Esophagus muscularis mucosa (tissue), 4 donors: ENCODE results near the gene FLACC1. TPM values are rescaled to one million over a fixed set of nuclear protein-coding genes. Genes with fewer than 3 reads are reported as not detected.
A peak's percentile ranks its signal among the peaks of the same experiment; 100 is the strongest.

Experiments
- DNase-seq: peaks from one replicate; pipeline ENCODE4 v3.0.0-alpha.2; 2017; ENCODE audit errors: extremely low spot score
- H3K27ac ChIP-seq, 4 donors: fragments of 200-600 bp; sonication (generic); replicated peaks in 1 of 4; 1 replicate in 3 of 4; 2 replicates in 1 of 4; pipeline ENCODE4 v1.5.1; 2016 to 2019; ENCODE audit warnings: mild to moderate bottlenecking in 1 of 4
- H3K27me3 ChIP-seq, 4 donors: fragments of 200-600 bp; sonication (generic); one replicate each; pipeline versions ENCODE4 v1.5.1 to v1.6.0; 2016 to 2019
- H3K36me3 ChIP-seq, 4 donors: fragments of 200-600 bp; sonication (generic); one replicate each; pipeline ENCODE4 v1.5.1; 2016 to 2019
- H3K4me1 ChIP-seq, 4 donors: fragments of 200-600 bp; sonication (generic); one replicate each; pipeline ENCODE4 v1.5.1; 2016 to 2019
- H3K4me3 ChIP-seq, 4 donors: fragments of 200-600 bp; sonication (generic); 1 replicate in 2 of 4; 2 replicates in 2 of 4; pipeline ENCODE4 v1.5.1; 2016 to 2019; ENCODE audit warnings: mild to moderate bottlenecking in 4 of 4, moderate library complexity in 1 of 4
- H3K9me3 ChIP-seq, 4 donors: fragments of 200-600 bp; sonication (generic); 1 replicate in 3 of 4; 2 replicates in 1 of 4; pipeline ENCODE4 v1.5.1; 2016 to 2019
- EP300 ChIP-seq: sonication (generic); formaldehyde crosslinking; IDR thresholded peaks from one replicate; pipeline ENCODE4 v1.6.1; 2017; ENCODE audit warnings: antibody characterized with exemption
- POLR2A ChIP-seq: fragments of 450-650 bp; IDR thresholded peaks from one replicate; pipeline ENCODE4 v1.6.1; 2017; ENCODE audit warnings: antibody characterized with exemption, moderate library complexity, mild to moderate bottlenecking, low read depth
- POLR2AphosphoS5 ChIP-seq, 2 donors: sonication (generic); formaldehyde crosslinking; IDR thresholded peaks; one replicate each; pipeline ENCODE4 v1.6.1; 2017; ENCODE audit warnings: antibody characterized with exemption in 2 of 2
- WGBS: methylation state at CpG from one replicate; pipeline ENCODE4 v1.1.5; 2018; 5-methylcytosine and 5-hydroxymethylcytosine counted together
- intact Hi-C: fragments of 100-400 bp; cut with DNase I; formaldehyde crosslinking; loops from one replicate; pipeline ENCODE4 v1.15.1; 2023
- total RNA-seq, 4 donors: library from RNA; depleted of rRNA; stranded (reverse); fragments of >200 nt; gene quantifications; one replicate each; pipeline versions ENCODE4 v1.1.0 to v1.2.1, GENCODE V29; 2016
- TF ChIP-seq, protein P1 (sequence below), 3 experiments: fragments of 200-600 bp in 2 of 3; fragments of 450-650 bp in 1 of 3; sonication (generic) in 2 of 3; IDR thresholded peaks; one replicate each; pipeline ENCODE4 v1.5.1; 2017 to 2019; ENCODE audit warnings: antibody characterized with exemption in 3 of 3, mild to moderate bottlenecking in 2 of 3, moderate library complexity in 1 of 3

The FLACC1 gene
- total RNA-seq, 4 donors from 2014 or later: 1.2 to 5.1 (median 4.2) TPM

DNA sequence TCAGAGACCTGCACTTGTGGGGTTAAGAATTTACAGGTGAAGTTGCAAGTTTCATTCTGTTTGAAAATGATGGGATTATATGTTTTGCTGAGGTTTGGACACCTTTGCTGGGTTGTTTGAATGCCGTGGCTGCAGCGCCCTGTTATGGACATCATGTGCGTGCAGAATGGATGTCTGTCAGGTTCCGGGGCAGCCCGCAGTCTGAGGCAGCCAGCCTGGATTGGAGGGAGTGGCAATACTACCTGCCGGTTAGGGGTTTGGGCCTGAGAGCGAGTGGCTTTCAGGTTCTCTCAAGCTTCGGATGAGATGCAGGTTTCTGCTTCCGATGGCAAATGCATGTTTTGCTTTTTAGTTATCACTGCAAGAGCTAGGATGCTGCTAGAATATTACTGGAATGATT, 95.7 kb downstream of the FLACC1 start:
- no peak overlapping the region for H3K27ac ChIP-seq
- H3K4me3 ChIP-seq: peak overlapping the region; percentile 3 to 34 (median 20)
- WGBS: 72% methylated on average over 9 of the region's 9 CpGs
- TF ChIP-seq, protein P1, sequence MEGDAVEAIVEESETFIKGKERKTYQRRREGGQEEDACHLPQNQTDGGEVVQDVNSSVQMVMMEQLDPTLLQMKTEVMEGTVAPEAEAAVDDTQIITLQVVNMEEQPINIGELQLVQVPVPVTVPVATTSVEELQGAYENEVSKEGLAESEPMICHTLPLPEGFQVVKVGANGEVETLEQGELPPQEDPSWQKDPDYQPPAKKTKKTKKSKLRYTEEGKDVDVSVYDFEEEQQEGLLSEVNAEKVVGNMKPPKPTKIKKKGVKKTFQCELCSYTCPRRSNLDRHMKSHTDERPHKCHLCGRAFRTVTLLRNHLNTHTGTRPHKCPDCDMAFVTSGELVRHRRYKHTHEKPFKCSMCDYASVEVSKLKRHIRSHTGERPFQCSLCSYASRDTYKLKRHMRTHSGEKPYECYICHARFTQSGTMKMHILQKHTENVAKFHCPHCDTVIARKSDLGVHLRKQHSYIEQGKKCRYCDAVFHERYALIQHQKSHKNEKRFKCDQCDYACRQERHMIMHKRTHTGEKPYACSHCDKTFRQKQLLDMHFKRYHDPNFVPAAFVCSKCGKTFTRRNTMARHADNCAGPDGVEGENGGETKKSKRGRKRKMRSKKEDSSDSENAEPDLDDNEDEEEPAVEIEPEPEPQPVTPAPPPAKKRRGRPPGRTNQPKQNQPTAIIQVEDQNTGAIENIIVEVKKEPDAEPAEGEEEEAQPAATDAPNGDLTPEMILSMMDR (IDR thresholded peaks at IDR 0.05): no peak
- TF ChIP-seq EP300 (no peak), POLR2AphosphoS5 (IDR thresholded peaks at IDR 0.05) (no peak), POLR2A (no peak)
- intact Hi-C loops: no loop called here
- peaks cover 0 to 3% (median 0%) of the 10 kb centered on the region in 4 donors for H3K36me3 ChIP-seq
- DNase-seq: peak; percentile 89
- peaks cover 4 to 39% (median 34%) of the 10 kb centered on the region in 4 donors for H3K4me1 ChIP-seq
- H3K27me3 ChIP-seq: no peaks in the 10 kb centered on the region
- H3K9me3 ChIP-seq: no peaks in the 10 kb centered on the region

DNA sequence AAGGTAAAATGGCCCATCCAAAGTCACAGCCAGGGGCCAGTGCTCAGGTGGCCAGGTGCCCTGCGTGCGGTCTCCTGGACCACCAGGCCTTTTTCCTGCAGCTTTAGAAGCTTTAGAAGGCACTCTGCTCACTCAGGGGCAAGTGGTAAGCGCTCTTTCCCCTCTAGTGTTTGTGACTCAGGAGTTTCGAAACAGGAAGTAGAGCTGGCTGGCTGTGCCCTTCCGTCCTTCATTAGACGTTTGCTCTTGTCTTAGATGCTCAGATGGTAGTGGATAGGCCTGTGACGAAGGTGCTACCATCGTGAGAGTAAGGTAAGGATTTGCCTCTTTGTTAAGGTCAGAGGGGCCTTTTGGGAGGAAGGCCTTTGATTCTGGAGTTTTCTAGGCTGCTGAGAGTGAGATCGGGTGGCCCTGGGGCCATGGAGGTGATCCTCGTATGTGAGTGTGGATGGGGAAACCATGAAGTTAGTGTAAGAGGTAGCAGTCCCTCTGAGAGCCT, 96.8 kb downstream of the FLACC1 start, which contains the start of gene CASP8:
CASP8 (plus strand) TSS at position 235 of the 499 bp plus-strand sequence. CDS start 5,951 bp downstream, outside the sequence.
- Histone ChIP-seq H3K36me3 (no peaks in the 10 kb centered on the region), H3K9me3 (no peaks in the 10 kb centered on the region), H3K4me3 (peak within 1 kb of the TSS; percentile 54 to 67 (median 63)), H3K27me3 (no peaks in the 10 kb centered on the region), H3K27ac (peak within 1 kb of the TSS; percentile 13 to 52 (median 39)), H3K4me1 (peaks cover 4 to 39% (median 34%) of the 10 kb centered on the region in 4 donors)
- WGBS: 80% methylated on average over 10 of the region's 10 CpGs
- intact Hi-C loops: no loop called here
- no peak for TF ChIP-seq EP300
- peak; percentile 24 to 41 for TF ChIP-seq POLR2AphosphoS5 (IDR thresholded peaks at IDR 0.05)
- TF ChIP-seq POLR2A: no peak
- TF ChIP-seq, protein P1 (IDR thresholded peaks at IDR 0.05): no peak
- peak; percentile 89 for DNase-seq

DNA sequence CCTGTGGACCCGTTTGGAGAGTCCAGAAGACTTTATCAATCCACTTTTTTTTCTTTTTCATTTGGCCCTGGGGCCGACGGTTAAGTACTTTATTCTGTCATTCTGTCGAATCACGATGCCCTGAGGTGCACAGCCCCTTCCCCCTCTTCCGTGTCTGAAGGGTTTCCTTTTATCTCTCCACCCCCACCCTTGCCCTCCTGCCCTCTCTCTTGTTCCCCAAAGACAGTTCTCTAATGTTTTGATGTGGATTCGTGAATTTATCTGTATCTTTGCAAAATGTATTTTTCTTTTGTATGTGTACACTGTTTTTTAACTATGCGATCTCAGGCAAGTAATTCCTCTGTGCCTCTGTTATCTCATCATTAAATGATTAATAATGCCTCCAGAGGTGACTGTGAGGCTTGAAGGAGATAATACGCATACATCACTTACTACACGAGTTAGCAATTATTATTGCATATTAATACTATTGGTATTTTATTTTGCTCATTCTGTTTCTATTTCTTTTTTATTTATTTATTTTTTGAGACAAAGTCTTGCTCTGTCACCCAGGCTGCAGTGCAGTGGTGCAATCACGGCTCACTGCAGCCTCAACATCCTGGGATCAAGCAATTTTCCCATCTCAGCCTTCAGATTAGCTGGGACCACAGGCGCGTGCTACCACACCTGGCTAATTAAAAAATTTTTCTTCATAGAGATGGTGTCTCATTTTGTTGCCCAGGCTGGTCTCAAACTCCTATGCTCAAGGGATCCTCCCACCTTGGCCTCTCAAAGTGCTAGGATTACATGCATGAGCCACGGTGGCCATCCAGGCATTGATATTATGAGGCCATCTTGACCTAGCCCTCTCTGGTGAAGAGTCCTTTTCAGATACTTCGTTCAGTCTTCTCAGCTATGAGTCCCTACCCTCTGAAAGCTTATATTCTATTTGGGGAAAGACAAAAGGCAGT, 98.2 kb downstream of the FLACC1 start:
- no peaks in the 10 kb centered on the region for H3K36me3 ChIP-seq
- DNase-seq: peak; percentile 86
- peaks cover 4 to 50% (median 43%) of the 10 kb centered on the region in 4 donors for H3K4me1 ChIP-seq
- H3K4me3 ChIP-seq: peak overlapping the region; percentile 54 to 67 (median 63)
- no peaks in the 10 kb centered on the region for H3K27me3 ChIP-seq
- intact Hi-C loops: loop anchor here (10.0 kb wide), 1 partner anchor 196 kb away; the partner anchor contains the start of genes STRADB and TRAK2
- peak overlapping the region; percentile 80 to 85 (median 82) for H3K27ac ChIP-seq
- no peaks in the 10 kb centered on the region for H3K9me3 ChIP-seq
- 30% methylated on average over 15 of the region's 15 CpGs for WGBS
- TF ChIP-seq POLR2AphosphoS5 (IDR thresholded peaks at IDR 0.05) (no peak), POLR2A (no peak), EP300 (no peak)
- TF ChIP-seq, protein P1 (IDR thresholded peaks at IDR 0.05): peak in 1 of 3 experiments; percentile 29

DNA sequence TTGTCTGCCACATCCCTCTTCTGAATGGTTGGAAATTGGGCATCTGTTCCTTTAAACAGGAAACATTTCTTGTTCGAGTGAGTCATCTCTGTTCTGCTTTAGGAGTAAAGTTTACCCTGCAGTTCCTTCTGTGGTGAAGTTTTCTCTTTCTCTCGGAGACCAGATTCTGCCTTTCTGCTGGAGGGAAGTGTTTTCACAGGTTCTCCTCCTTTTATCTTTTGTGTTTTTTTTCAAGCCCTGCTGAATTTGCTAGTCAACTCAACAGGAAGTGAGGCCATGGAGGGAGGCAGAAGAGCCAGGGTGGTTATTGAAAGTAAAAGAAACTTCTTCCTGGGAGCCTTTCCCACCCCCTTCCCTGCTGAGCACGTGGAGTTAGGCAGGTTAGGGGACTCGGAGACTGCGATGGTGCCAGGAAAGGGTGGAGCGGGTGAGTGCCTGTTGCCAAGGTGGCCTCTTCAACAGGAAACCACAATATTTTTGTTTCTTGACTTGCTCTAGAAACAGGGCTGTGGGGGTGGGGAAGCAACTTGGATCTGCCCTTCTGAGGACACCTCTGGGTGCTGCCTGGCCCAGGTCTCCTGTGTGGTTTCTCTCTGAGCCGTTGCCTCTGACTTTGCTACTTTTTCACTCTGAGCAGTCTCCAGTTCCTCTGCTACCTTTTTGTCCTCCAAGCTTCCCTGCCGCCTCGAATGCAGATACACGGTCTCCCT, 99.0 kb downstream of the FLACC1 start:
- intact Hi-C loops: loop anchor here (10.0 kb wide), 1 partner anchor 197 kb away; the partner anchor contains the start of genes STRADB and TRAK2
- peak overlapping the region; percentile 54 to 67 (median 63) for H3K4me3 ChIP-seq
- H3K36me3 ChIP-seq: no peaks in the 10 kb centered on the region
- H3K27ac ChIP-seq: peak overlapping the region; percentile 80 to 85 (median 82)
- peaks cover 4 to 50% (median 45%) of the 10 kb centered on the region in 4 donors for H3K4me1 ChIP-seq
- DNase-seq: peak; percentile 92
- H3K27me3 ChIP-seq: no peaks in the 10 kb centered on the region
- no peaks in the 10 kb centered on the region for H3K9me3 ChIP-seq
- WGBS: 0% methylated on average over 10 of the region's 10 CpGs
- TF ChIP-seq POLR2AphosphoS5 (IDR thresholded peaks at IDR 0.05): peak in 1 of 2 donors; percentile 55
- TF ChIP-seq POLR2A: peak; percentile 17
- TF ChIP-seq EP300: no peak
- TF ChIP-seq, protein P1 (IDR thresholded peaks at IDR 0.05): peak in 1 of 3 experiments; percentile 12
